Measurements from ENCODE around the gene AKR1C3.
A peak's percentile ranks its signal among the peaks of the same experiment; 100 is the strongest.
"Not testable (repeated sequence)": the region's sequence is repeated elsewhere in the genome, so short reads cannot be mapped to it uniquely, and the experiment has no call there.

Gene AKR1C3

GRCh38 chr10:5090551-5090950 lies 3.7 kb upstream of the AKR1C3 start:
- H3K4me3 ChIP-seq (ENCODE audit: control insufficient read depth, low read depth, low read length): no peak overlapping the region
- DNase-seq (ENCODE audit: low read depth): peak; percentile 25
- no peak for TF ChIP-seq CTCF (conservative IDR thresholded peaks at IDR 0.05; ENCODE audit: control insufficient read depth, insufficient read depth, low read depth, low read length)

DNA sequence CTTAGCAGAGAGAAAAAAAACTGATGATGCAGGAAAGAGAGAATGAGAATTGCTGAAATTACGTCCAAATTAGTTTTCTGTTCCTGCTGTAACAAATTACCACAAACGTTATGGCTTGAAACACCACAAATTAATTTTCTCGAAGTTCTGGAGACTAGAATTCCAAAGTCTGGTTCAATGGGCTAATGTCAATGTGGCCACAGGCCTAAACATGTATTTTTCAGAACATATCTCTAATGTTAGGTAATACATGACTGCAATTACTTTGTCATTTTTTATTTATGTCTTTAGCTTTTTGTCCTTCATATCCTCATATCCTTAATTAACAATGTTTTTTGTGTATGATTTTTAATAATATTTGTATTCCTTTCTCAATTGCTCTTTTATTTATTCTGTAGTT lies 3.0 kb upstream of the AKR1C3 start:
- no peak for TF ChIP-seq CTCF (conservative IDR thresholded peaks at IDR 0.05; ENCODE audit: control insufficient read depth, insufficient read depth, low read depth, low read length)
- no peak overlapping the region for H3K4me3 ChIP-seq (ENCODE audit: control insufficient read depth, low read depth, low read length)
- DNase-seq (ENCODE audit: low read depth): no peak

GRCh38 chr10:5092375-5092774 lies 1.8 kb upstream of the AKR1C3 start:
- no peak for TF ChIP-seq CTCF (conservative IDR thresholded peaks at IDR 0.05; ENCODE audit: control insufficient read depth, insufficient read depth, low read depth, low read length)
- no peak overlapping the region for H3K4me3 ChIP-seq (ENCODE audit: control insufficient read depth, low read depth, low read length)
- DNase-seq (ENCODE audit: low read depth): no peak

- no peak for TF ChIP-seq CTCF (conservative IDR thresholded peaks at IDR 0.05; ENCODE audit: control insufficient read depth, insufficient read depth, low read depth, low read length)
- no peak for DNase-seq (ENCODE audit: low read depth)
- no peak overlapping the region for H3K4me3 ChIP-seq (ENCODE audit: control insufficient read depth, low read depth, low read length)
Observed at GRCh38 chr10:5092848-5093790, 1.1 kb upstream of the AKR1C3 start.

GRCh38 chr10:5095687-5096086 lies 1.5 kb downstream of the AKR1C3 start:
- H3K4me3 ChIP-seq (ENCODE audit: control insufficient read depth, low read depth, low read length): peak overlapping the region; percentile 79
- no peak for TF ChIP-seq CTCF (conservative IDR thresholded peaks at IDR 0.05; ENCODE audit: control insufficient read depth, insufficient read depth, low read depth, low read length)
- peak; percentile 35 for DNase-seq (ENCODE audit: low read depth)

GRCh38 chr10:5096108-5096507 lies 1.9 kb downstream of the AKR1C3 start:
- H3K4me3 ChIP-seq (ENCODE audit: control insufficient read depth, low read depth, low read length): peak overlapping the region; percentile 79
- no peak for DNase-seq (ENCODE audit: low read depth)
- TF ChIP-seq CTCF (conservative IDR thresholded peaks at IDR 0.05; ENCODE audit: control insufficient read depth, insufficient read depth, low read depth, low read length): no peak

- not testable (repeated sequence) for DNase-seq (ENCODE audit: low read depth); H3K4me3 ChIP-seq (ENCODE audit: control insufficient read depth, low read depth, low read length)
Observed at GRCh38 chr10:5102479-5102878, 8.3 kb downstream of the AKR1C3 start.
